GM23248 (cell line): ENCODE data around the gene DNAJC10. TPM values are rescaled to one million over a fixed set of nuclear protein-coding genes. Genes with fewer than 3 reads are reported as not detected.
A peak's percentile ranks its signal among the peaks of the same experiment; 100 is the strongest.
"Not testable (repeated sequence)": the region's sequence is repeated elsewhere in the genome, so short reads cannot be mapped to it uniquely, and the experiment has no call there.

Experiments
- DNase-seq: peaks from one replicate; pipeline ENCODE4 v3.0.0-alpha.2; 2015
- H2AFZ ChIP-seq: fragments of 200-600 bp; sonication (generic); 2 replicates; pipeline ENCODE4 v1.6.1; 2016; ENCODE audit warnings: antibody characterized with exemption
- H3F3A ChIP-seq: fragments of 200-600 bp; sonication (generic); 2 replicates; pipeline ENCODE4 v1.6.1; 2016; ENCODE audit warnings: mild to moderate bottlenecking, antibody characterized with exemption, mixed run types; ENCODE audit not compliant: insufficient read depth
- H3K27ac ChIP-seq: fragments of 200-600 bp; sonication (generic); 2 replicates; pipeline ENCODE4 v1.5.1; 2016; ENCODE audit warnings: mild to moderate bottlenecking
- H3K27me3 ChIP-seq: fragments of 200-600 bp; sonication (generic); replicated peaks from 2 replicates; pipeline ENCODE4 v1.6.1; 2016; ENCODE audit warnings: mild to moderate bottlenecking; ENCODE audit not compliant: insufficient read depth
- H3K36me3 ChIP-seq: fragments of 200-600 bp; sonication (generic); 2 replicates; pipeline ENCODE4 v1.6.1; 2016; ENCODE audit warnings: low read depth, mild to moderate bottlenecking
- H3K4me1 ChIP-seq: fragments of 200-600 bp; sonication (generic); 2 replicates; pipeline ENCODE4 v1.6.1; 2016; ENCODE audit warnings: mild to moderate bottlenecking; ENCODE audit not compliant: insufficient read depth
- H3K4me2 ChIP-seq: fragments of 200-600 bp; sonication (generic); one replicate; pipeline ENCODE4 v1.6.1; 2016; ENCODE audit warnings: mild to moderate bottlenecking; ENCODE audit not compliant: unreplicated experiment
- H3K4me3 ChIP-seq: fragments of 200-600 bp; sonication (generic); 2 replicates; pipeline ENCODE4 v1.5.1; 2016; ENCODE audit warnings: mild to moderate bottlenecking
- H3K79me2 ChIP-seq: fragments of 200-600 bp; sonication (generic); 2 replicates; pipeline ENCODE4 v1.6.1; 2016; ENCODE audit warnings: mild to moderate bottlenecking; ENCODE audit not compliant: insufficient read depth
- H3K9ac ChIP-seq: fragments of 200-600 bp; sonication (generic); 2 replicates; pipeline ENCODE4 v1.6.1; 2016; ENCODE audit warnings: mild to moderate bottlenecking
- H3K9me2 ChIP-seq: fragments of 200-600 bp; sonication (generic); 2 replicates; pipeline ENCODE4 v1.6.1; 2016; ENCODE audit warnings: mixed run types, mild to moderate bottlenecking, moderate library complexity; ENCODE audit not compliant: insufficient read depth
- H3K9me3 ChIP-seq: fragments of 200-600 bp; sonication (generic); one replicate; pipeline ENCODE4 v1.6.1; 2017; ENCODE audit warnings: low read depth
- H4K20me1 ChIP-seq: fragments of 200-600 bp; sonication (generic); 2 replicates; pipeline ENCODE4 v1.6.0; 2016; ENCODE audit not compliant: insufficient read depth
- EZH2 ChIP-seq: fragments of 200-600 bp; sonication (generic); IDR thresholded peaks from 2 replicates; pipeline ENCODE4 v1.6.1; 2018; ENCODE audit warnings: antibody characterized with exemption, mild to moderate bottlenecking; ENCODE audit not compliant: insufficient read depth, poor library complexity, severe bottlenecking
- EZH2phosphoT487 ChIP-seq: fragments of 200-600 bp; sonication (generic); IDR thresholded peaks from 2 replicates; pipeline ENCODE4 v1.6.1; 2018; ENCODE audit warnings: antibody characterized with exemption, moderate library complexity, mild to moderate bottlenecking, low read depth; ENCODE audit not compliant: insufficient read depth
- WGBS, 2 experiments: methylation state at CpG; one replicate each; pipeline ENCODE4 v1.1.6; 2015 to 2017; ENCODE audit warnings: low lambda C conversion rate in 2 of 2, low coverage in 1 of 2; ENCODE audit errors: missing lambda C conversion rate in 2 of 2; 5-methylcytosine and 5-hydroxymethylcytosine counted together
- in situ Hi-C: fragments of 300-500 bp; cut with MboI; formaldehyde crosslinking; loops from 2 replicates; pipeline ENCODE4 v1.15.0; 2020
- polyA plus RNA-seq: library from polyadenylated mRNA; unstranded; fragments of >200 nt; fragmentation: Nextera tagmentation; extraction: Ambion mirVana; gene quantifications from 2 replicates; pipeline ENCODE4 v1.2.1, GENCODE V29; 2016
- total RNA-seq: library from RNA; depleted of rRNA; stranded (reverse); fragments of >200 nt; shearing (Covaris generic); gene quantifications from 2 replicates; pipeline ENCODE4 v1.2.3, GENCODE V29; 2014

Gene DNAJC10
- total and polyA plus RNA-seq, 2 experiments from 2014 or later, result 96.0 to 117 TPM

GRCh38 chr2:182779323-182779722 is 63.3 kb downstream of the DNAJC10 start:
- Histone ChIP-seq H4K20me1 (no peaks in the 10 kb centered on the region), H2AFZ (no peak overlapping the region), H3K9ac (no peak overlapping the region), H3K4me3 (no peak overlapping the region), H3K27ac (no peak overlapping the region), H3K4me1 (no peaks in the 10 kb centered on the region), H3K79me2 (no peaks in the 10 kb centered on the region), H3K36me3 (peaks cover 38% of the 10 kb centered on the region), H3K27me3 (no peaks in the 10 kb centered on the region), H3K4me2 (no peak overlapping the region), H3K9me2 (no peaks in the 10 kb centered on the region), H3K9me3 (no peaks in the 10 kb centered on the region), H3F3A (no peaks in the 10 kb centered on the region)
- in situ Hi-C loops, result no loop called here
- no peak for DNase-seq
- no peak for TF ChIP-seq EZH2
- WGBS, 2 experiments, result 96 to 100% methylated on average over 1 of the region's 1 CpG

- H3K27me3 ChIP-seq, H3K4me1 ChIP-seq, H3K4me2 ChIP-seq, H3K9me2 ChIP-seq, H3K9me3 ChIP-seq, H3K27ac ChIP-seq, in situ Hi-C loops, H4K20me1 ChIP-seq, H2AFZ ChIP-seq, H3K9ac ChIP-seq, H3K79me2 ChIP-seq, H3K4me3 ChIP-seq, H3F3A ChIP-seq, DNase-seq: not testable (repeated sequence)
- 98 to 99% methylated on average over 8 of the region's 8 CpGs for WGBS, 2 experiments
- peaks cover 26% of the 10 kb centered on the region for H3K36me3 ChIP-seq
Measured at GRCh38 chr2:182781099-182781498, 65.0 kb downstream of the DNAJC10 start.

DNA sequence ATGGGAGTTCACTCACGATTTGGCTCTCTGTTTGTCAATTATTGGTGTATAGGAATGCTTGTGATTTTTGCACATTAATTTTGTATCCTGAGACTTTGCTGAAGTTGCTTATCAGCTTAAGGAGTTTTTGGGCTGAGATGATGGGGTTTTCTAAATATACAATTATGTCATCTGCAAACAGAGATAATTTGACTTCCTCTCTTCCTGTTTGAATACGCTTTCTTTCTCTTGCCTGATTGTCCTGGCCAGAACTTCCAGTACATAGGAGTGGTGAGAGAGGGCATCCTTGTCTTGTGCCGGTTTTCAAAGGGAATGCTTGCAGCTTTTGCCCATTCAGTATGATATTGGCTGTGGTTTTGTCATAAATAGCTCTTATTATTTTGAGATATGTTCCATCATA is 66.6 kb downstream of the DNAJC10 start:
- in situ Hi-C loops, H3K9me2 ChIP-seq, H3K79me2 ChIP-seq, H4K20me1 ChIP-seq, H2AFZ ChIP-seq, H3K4me3 ChIP-seq, DNase-seq, H3K27ac ChIP-seq, H3K4me1 ChIP-seq, H3K27me3 ChIP-seq, H3K4me2 ChIP-seq, H3K9me3 ChIP-seq, H3K9ac ChIP-seq, H3F3A ChIP-seq: not testable (repeated sequence)
- H3K36me3 ChIP-seq, result peaks cover 10% of the 10 kb centered on the region
- 76 to 84% methylated on average over 3 of the region's 3 CpGs for WGBS, 2 experiments

- peaks cover 7% of the 10 kb centered on the region for H3K36me3 ChIP-seq
- H3K9ac ChIP-seq, result no peak overlapping the region
- WGBS, 2 experiments, result 68 to 74% methylated on average over 4 of the region's 4 CpGs
- H2AFZ ChIP-seq, result no peak overlapping the region
- no peaks in the 10 kb centered on the region for H3K79me2 ChIP-seq
- H3K4me1 ChIP-seq, result no peaks in the 10 kb centered on the region
- no peak overlapping the region for H3K4me2 ChIP-seq
- H3K9me3 ChIP-seq, result no peaks in the 10 kb centered on the region
- H3K4me3 ChIP-seq, result no peak overlapping the region
- no peak for DNase-seq
- in situ Hi-C loops, result no loop called here
- TF ChIP-seq EZH2phosphoT487 (no peak), EZH2 (no peak)
- no peak overlapping the region for H3K27ac ChIP-seq
- no peaks in the 10 kb centered on the region for H3F3A ChIP-seq
- H3K9me2 ChIP-seq, result no peaks in the 10 kb centered on the region
- H3K27me3 ChIP-seq, result no peaks in the 10 kb centered on the region
- no peaks in the 10 kb centered on the region for H4K20me1 ChIP-seq
Measured at GRCh38 chr2:182784058-182784706, 68.1 kb downstream of the DNAJC10 start.

GRCh38 chr2:182784777-182785176 is 68.7 kb downstream of the DNAJC10 start:
- Histone ChIP-seq H3K9me3 (no peaks in the 10 kb centered on the region), H3K36me3 (peaks cover 7% of the 10 kb centered on the region), H3K27me3 (no peaks in the 10 kb centered on the region), H3K4me1 (no peaks in the 10 kb centered on the region), H3F3A (no peaks in the 10 kb centered on the region), H3K27ac (no peak overlapping the region), H3K79me2 (no peaks in the 10 kb centered on the region), H2AFZ (no peak overlapping the region), H3K4me2 (no peak overlapping the region), H3K9ac (no peak overlapping the region), H3K9me2 (no peaks in the 10 kb centered on the region), H3K4me3 (no peak overlapping the region), H4K20me1 (no peaks in the 10 kb centered on the region)
- peak; percentile 48 for DNase-seq
- WGBS, 2 experiments, result 97 to 100% methylated on average over 1 of the region's 1 CpG
- in situ Hi-C loops, result no loop called here
- no peak for TF ChIP-seq EZH2
- TF ChIP-seq EZH2phosphoT487, result no peak
